NCI-H510A (cell line): ENCODE measurements around the gene PITX2.

Source experiments
- DNase-seq: peaks from one replicate; lab custom pipeline; 2025; lab: John Stamatoyannopoulos, UW

PITX2 gene

DNA sequence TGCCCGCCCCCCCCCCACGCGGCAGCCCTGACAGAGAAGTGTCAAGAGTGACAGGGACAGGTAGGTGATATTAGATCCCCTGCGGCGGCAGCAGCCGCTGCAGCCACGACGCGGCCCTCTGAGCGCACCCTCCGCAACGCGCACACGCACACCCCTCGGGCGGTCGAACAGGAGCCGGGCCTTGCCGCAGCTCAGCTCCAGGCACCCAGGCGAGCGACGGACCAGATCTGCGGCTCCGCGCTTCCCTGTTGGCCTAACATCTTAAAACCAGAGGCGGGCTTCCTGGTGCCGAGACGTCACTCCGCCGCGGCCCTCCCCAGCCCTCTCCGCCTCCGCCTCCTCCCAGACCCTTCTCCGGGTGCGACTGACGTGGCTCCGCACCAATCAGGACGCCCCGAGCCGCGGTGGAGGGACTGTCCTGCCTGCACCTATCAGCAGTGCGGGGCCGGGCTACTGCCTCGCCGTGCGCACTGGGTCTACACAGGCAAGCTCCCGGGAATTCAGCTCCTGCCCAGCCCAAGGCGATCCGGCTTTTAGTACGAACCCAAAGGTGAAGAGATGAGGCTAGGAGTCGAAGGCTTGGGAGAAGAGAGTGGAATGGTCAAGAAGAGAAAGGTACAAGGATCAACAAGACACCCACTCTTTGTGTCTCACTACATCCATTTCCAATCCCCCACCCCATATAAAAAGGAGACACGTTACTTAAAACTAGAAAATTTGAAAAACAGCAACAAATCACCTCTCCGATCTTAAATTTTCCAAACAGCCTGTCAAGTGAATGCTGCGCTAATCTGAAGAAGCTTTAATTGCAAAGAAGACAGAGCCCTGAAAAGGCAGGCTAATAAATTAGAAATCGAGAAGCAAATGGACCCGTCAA is at the start of gene PITX2:
Gene PITX2 (minus strand): TSS at position 237 of the 877 bp plus-strand sequence. CDS start 617 bp downstream, outside the sequence.
- DNase-seq, result peak; percentile 76

DNA sequence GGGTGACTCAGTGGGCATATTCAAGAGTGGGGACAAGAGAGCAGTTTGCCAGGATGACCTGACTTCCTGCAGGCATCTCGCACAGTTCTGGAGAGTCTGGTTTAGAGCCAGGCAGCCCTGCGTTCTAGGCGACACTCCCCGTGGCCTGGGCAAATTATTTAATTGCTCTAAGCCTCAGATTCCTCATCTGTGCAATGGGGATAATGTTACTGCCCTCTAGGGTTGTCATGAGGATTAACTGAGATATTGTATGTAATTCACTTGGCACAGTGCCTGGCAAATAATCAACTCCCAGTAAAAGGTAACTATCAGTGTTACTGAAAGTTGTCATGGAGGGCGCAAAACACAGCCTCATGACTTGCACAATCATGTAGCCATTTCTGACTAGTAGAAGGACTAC is 48.8 kb upstream of the PITX2 start:
- DNase-seq, result no peak

DNA sequence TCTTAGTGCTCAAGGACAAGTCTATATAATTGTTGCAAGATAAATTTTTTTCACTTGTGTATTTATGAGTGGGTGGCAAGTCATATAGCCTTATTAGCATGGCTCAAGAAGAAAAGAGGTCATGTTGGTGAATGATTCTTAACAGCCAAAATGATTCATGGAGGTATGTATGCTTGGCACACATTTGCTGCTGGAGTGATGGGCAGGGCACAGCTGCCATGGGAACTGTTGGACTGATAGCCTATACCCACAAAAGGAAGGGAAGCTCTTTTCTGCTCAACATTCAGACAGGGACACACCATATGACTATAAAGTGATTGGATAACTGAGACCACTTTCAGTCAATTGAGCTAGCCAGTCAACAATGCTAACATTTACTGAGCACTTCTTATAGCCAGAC is 46.8 kb upstream of the PITX2 start:
- DNase-seq, result no peak

DNA sequence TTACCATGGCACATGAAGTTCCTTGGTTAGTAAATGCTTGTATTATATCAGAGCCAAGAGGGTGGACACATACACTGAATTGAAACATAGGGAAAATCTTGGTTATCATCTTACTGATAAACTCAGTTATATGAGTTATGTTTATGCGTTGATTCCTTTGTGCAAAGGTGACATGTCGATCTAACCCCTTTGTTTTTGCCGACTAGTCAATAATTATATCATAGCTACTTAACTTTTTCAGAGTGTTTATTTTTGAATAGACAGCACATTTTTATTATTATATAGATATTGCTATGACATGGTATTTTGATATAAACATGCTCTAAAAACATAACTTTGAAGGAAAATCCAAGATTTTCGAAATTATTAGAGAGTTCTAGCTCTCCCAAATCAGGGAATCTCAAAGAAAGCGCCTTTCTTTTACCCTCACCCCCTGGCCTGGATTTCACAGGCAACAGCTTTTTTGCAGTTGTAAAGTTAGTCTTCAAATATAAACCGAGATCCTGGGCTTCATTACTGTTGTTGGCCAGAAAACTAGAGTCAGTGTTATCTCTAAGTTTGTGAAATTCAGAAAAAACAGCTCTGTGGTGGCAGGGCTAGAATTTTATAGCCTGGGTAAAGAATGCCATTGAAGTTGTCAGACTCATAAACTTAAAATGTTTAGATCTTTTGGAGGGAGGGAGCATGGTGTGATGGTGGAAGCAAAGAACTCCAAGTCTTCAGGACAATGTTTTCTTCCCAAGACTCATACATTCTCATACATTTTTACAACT is 45.8 kb upstream of the PITX2 start:
- DNase-seq, result no peak

DNA sequence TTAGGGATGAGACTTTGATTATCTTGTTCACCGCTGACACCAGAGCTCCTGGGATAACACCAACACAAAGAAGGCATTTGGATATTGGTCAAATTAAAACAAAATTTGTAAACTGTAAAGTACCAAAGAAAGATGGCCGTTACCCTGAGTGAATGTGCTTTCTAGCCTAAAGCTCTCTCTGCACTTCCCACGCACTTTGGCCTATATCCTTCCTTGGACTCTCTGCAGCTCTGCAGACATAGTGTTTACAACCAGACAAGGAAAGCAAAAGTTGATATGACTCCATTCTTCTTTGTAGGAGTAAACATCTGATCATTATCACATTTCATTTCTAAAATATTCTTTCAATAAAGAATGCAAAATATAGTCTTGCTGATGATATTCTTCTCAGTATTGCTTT is 44.8 kb upstream of the PITX2 start:
- DNase-seq, result no peak

DNA sequence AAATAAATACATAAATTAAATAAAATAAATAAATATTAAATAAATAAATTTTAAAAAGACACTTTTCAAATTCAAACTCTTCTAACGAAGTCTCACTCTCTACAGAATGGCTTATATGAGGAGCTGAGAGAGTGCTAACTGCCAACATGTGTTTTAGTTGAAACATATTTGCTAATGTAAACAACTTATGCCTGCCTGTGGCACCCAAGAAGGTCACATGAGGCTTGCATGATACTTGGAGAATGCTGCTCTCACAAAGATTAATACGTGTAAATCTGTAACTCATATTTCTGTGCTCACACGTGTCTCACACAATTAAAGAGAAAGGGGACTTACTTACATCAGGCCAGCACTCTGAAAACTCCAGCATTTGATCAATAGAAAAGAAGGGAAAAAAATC is 43.2 kb upstream of the PITX2 start:
- no peak for DNase-seq

DNA sequence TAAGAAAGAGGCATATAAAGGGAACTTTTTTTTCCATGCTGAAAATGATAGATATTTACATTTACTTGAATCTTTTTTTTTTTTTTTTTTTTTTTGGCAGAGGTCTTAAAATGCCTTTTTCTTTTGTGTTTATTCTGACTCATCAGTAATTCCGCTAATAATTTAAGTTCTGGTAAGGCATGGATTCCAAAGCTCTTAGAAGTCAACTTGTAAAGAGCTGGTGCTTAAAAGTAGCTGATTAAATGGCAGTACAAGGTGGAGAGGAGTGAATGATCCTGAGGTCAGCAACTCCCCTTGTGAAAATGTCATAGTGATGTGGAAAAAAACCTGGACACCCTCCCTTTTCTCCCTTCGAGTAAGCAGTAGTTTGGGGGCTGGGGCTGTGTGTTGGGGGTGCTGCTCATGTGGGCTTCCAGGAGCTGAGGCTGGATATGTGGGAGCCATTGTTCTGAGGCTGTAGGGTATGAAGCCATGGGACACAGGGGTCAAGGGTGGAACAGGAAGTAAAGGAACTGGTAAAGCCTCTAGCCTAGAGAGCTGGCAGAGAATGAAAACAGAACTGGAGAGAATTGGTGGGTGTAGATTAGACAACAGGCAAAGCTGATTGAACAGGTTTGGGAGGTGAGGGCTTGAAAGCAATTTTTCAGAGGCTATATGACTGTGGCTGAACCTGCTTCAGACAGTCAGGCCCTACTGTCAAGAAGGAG is 41.0 kb upstream of the PITX2 start:
- no peak for DNase-seq

DNA sequence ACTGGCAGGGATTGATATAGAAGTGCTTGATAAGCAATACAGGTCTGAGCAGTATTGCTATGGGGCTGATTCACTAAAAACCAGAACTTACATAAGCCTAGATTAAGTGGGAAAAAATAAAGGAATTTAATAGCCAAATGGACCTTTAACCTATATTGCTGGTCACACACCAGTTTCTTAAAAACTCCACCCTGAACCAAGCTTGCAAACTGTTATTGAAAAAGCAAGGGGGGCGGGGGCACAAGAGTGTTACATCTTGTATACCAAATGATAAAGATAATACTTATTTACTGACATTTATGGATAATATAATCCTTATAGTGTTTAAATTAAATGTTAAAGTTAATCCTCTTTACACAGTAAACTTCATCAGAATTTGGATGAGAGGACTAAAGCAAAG is 40.3 kb upstream of the PITX2 start:
- no peak for DNase-seq

DNA sequence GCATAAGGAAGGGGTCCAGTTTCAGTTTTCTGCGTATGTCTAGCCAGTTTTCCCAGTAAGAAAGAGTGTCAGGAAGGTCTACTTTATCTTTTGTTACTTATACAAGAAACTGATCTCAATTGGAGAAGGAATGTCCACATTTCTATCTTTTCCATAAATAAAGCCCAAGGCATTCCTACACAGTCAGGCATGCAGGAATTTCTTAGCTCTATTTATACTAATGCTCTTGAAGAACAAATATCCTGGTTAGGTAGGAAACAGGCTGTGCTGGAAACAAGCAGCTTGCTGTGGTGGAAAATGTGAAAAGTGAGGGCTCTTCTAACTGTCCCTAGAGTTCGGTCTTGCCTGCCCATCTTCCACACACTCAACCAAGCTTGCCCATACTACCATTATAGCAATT is 37.9 kb upstream of the PITX2 start:
- no peak for DNase-seq

DNA sequence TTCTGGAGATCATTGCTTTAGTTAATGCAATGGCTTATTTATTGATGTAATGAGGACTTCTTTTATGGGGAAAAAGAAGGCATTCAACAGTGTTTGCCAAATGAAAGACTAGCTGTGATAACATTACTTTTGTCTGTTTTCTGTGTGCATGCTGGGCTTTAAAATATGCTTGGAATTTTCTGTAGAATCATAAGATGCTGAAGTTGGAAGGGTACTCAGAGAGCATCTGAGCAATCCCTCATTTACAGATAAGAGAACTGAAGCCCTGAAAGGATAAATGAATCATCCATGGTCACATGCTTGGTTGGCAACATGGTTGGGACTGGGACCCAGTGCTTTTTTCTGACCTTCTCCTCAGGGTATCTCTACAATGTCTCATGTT is 31.4 kb upstream of the PITX2 start:
- DNase-seq, result no peak

DNA sequence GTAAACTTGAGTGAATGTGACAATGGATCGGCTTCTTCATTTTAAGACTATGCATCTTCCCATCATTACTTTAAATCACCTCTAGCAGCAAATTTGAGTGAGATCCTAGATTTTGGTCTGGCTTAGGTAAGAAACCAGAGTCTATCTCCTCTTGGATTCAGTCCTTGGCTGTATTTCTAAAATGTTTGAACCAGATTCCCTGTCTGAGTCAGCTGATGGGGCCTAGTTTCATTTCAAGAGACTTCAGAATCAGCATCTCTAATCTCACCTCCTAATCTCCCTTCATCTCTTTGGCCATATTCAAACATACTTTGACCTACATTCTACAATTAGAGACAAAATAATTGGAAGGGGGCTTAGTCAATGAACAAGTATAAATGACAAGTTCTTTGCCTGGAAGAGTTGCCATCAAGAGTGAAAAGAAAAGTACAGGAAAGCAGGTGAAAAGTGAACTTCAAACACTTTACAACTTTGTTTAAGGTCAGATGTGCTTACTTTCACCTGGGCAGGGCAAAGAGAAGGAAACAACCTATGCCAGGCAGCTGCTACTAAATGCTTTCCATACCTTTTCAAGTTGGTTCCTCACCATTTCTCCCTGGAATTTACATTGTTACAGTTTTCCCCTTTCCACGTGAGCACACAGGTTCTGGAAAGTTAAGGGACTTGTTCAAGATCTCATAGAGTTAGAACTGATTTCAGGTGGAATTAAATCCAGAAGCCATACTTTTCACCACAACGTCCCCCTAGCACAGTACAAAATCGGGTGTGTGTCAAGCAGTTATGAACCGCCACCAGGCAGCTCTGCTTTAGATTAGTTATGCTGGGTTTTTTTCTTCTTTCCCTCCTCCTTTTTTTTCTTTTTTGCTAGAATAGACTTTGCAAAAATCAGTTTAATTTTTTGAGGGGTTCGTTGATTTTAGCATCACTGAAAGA is 30.7 kb upstream of the PITX2 start:
- no peak for DNase-seq

DNA sequence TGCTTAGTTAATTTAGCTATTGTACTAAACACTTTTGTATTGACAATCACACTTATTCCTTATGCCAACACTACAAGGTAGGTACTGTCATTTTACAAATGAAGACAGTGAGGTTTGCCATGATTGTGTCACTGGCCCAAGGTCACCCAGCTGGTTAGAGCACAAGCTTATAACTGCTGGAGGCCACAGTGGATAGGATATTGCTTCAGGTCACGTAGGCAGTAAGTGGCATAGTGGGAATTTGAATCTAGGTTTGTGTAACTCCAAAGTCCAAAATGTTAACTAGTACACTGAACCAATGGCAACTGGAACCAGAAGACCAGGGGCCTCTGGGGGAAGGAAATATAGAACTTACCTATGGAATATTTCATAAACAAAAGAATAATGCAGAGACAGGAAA is 21.1 kb upstream of the PITX2 start:
- DNase-seq, result no peak

DNA sequence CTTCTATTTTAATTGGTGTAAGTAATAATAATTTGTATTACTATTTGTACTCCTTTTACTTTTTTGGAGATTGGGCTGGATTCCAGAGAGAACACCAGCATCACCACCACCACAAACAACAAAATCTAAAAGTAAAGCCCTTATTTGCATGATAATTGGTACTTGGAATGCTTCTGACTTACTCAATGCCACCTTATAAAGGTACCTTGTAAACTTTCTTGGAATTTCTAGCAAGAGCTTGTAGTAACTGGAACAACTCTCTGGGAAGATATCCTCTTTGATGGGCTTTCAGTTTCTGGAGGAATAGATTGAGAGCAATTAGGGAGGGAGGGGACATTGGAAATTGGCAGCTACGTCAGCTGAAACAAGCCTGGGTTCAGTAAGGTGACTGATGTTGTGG is 20.2 kb upstream of the PITX2 start:
- no peak for DNase-seq

DNA sequence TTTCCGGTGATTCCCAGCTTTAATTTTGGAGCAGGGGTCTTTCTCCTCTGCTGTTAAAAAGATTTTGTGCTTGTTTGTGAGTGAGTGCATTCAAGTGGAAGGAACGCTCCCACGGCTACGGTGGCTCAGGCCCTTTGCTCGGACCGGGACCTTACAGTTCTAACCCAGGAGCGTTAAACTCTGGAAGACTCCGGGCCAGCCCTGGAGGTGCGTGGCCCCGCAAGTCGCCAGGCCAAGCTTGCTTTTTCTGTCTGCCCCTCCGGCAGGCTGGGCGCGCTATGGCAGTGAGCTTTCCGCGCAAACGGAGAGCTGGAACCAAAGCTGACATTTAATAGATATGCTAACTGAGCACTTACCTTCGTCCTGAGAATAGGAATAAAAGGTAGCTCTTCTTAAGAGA is 18.3 kb upstream of the PITX2 start:
- no peak for DNase-seq

DNA sequence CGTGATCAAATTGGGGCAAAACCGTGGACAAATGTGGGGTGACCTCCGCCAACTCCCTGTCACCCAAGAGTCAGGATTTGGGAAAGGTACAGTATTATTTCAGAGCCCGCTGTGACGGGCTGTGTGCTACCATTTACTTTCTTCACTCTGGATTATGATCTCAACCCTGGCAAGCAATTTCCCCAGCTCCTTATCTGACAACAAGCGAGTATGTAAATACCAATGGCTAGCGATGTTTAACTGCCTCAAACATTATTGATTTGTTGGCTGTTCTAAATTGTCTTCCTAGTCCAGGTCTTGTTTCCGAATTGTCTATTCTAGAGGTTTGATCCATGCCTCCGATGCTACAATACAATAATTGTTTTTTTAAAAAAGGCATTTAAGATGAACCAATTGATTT is 17.7 kb upstream of the PITX2 start:
- no peak for DNase-seq

DNA sequence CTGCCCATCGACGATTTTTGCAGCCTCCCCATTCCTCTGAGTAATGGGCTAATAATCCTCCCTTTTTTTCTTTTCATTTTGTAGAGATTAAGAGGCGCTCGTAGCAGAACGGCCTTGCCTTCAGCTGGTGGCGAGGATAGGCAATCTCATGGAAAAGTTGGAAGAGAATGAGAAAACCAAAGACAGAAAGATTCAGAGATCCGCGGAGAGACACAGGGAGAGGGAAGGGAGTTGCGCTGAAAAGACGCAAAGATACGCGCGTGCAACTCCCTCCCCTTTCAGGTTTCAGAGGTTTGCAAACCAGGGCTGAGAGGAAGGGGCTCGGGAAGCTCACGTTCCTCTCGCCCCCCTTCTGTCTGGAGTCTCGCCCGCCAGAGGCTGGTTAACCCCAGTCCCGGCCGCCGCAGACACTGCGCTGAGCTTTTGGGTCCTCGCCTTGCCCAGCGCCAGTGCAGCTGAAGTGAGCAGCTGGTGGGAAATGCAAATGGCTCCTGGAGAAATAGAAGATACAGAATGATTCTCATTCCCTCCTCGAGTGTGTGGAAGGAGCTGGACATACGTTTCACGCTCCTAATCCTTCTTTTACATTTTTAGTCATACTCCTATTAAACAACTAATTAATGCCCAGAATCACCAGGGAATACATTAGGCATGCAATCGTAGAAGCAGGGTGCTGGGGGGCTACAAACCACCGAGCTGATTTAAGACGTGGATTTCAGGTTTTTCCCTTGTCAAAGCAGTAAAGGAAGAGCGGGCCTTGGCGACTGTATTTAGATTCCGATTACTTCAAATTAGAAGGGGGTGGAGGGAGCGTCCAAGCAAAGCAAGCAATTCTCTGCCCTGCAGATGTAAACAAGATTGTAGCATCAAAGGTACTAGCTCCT is 16.6 kb upstream of the PITX2 start:
- no peak for DNase-seq

DNA sequence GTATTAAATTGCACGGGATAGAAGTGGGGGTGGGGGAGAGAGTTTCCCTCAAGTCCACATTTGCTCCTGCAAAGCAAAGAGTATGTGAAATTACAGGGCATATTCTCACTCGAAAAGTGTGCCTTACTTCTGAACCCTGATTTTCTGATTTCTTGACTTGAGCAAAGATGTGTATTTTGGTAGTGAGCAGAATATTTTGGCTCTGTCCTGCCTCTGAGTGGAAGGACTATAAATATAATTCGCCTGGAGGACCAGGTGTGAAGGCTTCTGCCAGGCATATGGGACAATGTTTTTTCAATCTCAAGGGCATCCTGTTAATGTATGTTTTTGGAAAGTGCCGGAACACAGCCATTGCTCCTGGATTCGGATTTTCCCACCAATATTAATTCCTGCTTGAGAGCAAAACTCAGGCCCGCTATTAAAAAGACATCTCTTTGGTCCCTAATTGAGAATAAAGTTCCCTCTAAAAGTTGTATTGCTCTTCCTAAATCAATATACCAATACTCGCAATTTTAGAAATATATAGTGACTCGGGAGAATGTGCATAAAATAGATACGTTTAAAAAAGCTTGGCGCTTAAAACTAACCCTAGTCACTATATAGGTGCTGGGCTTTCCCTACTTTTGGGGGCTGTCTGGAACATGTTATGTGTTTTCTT is 15.3 kb upstream of the PITX2 start:
- no peak for DNase-seq

DNA sequence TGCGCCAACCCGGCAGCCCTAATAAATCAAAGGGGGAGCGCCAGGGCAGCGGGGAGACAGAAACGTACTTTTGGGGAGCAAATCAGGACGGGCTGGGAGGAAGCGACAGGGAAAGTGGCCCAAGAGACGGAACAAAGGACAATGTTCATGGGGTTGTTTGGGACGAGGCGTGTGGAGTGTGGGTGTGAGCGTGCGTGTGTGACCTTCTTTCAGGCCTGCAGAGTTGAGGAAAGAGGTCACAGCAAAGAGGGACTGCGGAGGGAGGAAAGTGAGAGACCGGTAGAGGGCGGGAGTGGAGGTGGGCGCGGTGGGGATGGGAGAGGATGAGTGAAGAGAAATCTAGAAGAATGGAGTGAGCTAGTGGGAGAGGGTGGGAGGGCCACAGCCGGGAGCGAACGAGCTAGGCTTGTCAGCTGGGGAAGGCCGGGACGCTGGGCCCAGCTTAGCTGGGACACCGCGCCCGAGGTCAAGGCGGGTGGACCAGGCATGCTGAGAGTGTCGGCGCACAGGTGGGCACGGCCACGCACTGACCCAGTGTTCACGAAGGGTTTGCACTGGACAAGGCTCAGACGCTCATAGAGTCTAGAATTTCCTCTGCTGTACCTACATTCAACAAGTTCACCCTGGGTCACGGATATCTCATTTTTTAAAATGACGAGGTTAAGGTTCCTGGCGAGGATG is 14.7 kb upstream of the PITX2 start:
- no peak for DNase-seq

DNA sequence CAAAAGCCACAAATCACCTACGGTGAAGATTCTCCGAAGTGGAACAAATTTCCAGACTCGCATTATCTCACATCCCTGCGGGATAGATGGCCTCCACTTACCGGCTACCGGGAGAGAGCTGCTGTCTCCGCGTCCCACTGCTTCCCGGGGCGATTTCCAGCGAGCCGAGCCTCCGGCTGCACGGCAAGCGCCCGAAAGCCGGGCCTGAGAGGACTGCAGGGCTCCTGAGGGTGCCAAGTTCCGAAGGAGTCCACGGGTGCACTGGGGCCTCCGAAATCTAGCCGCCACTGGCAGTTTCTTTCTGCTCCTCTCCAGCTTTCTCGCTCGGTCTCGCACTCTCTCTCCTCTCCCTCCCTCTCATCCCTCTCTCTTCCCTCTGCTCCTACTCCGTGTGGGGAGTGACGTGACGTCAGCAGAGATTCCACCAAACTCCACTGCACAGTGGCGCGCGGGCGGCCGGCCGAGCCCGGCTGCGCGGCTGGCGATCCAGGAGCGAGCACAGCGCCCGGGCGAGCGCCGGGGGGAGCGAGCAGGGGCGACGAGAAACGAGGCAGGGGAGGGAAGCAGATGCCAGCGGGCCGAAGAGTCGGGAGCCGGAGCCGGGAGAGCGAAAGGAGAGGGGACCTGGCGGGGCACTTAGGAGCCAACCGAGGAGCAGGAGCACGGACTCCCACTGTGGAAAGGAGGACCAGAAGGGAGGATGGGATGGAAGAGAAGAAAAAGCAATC is 14.0 kb upstream of the PITX2 start:
- DNase-seq, result peak; percentile 15
